Peyer's patch (tissue), 4 donors: ENCODE measurements around the gene ACLY.
"Not testable (repeated sequence)": the region's sequence is repeated elsewhere in the genome, so short reads cannot be mapped to it uniquely, and the experiment has no call there.

Experiments
- POLR2A ChIP-seq, 2 donors: fragments of 450-650 bp; IDR thresholded peaks; one replicate each; pipeline ENCODE4 v1.5.1; 2017; ENCODE audit warnings: antibody characterized with exemption in 2 of 2, mild to moderate bottlenecking in 2 of 2, moderate library complexity in 2 of 2
- TF ChIP-seq, protein P1 (sequence below), 6 experiments: fragments of 450-650 bp in 4 of 6; fragments of 200-600 bp in 2 of 6; sonication (generic) in 1 of 6; IDR thresholded peaks; one replicate each; pipeline ENCODE4 v1.5.1; 2017 to 2019; ENCODE audit warnings: antibody characterized with exemption in 6 of 6, mild to moderate bottlenecking in 3 of 6, moderate library complexity in 1 of 6

GRCh38 chr17:41839448-41839847 lies 79.3 kb downstream of the ACLY start:
- TF ChIP-seq POLR2A (IDR thresholded peaks at IDR 0.05) = not testable (repeated sequence)
- TF ChIP-seq, protein P1, sequence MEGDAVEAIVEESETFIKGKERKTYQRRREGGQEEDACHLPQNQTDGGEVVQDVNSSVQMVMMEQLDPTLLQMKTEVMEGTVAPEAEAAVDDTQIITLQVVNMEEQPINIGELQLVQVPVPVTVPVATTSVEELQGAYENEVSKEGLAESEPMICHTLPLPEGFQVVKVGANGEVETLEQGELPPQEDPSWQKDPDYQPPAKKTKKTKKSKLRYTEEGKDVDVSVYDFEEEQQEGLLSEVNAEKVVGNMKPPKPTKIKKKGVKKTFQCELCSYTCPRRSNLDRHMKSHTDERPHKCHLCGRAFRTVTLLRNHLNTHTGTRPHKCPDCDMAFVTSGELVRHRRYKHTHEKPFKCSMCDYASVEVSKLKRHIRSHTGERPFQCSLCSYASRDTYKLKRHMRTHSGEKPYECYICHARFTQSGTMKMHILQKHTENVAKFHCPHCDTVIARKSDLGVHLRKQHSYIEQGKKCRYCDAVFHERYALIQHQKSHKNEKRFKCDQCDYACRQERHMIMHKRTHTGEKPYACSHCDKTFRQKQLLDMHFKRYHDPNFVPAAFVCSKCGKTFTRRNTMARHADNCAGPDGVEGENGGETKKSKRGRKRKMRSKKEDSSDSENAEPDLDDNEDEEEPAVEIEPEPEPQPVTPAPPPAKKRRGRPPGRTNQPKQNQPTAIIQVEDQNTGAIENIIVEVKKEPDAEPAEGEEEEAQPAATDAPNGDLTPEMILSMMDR (IDR thresholded peaks at IDR 0.05) = not testable (repeated sequence)
